ENCODE data around the gene CNTN1. TPM values are rescaled to one million over a fixed set of nuclear protein-coding genes. Genes with fewer than 3 reads are reported as not detected.

Gene CNTN1
- total and polyA plus RNA-seq, 2 donors = 63.4 to 67.0 TPM

DNA sequence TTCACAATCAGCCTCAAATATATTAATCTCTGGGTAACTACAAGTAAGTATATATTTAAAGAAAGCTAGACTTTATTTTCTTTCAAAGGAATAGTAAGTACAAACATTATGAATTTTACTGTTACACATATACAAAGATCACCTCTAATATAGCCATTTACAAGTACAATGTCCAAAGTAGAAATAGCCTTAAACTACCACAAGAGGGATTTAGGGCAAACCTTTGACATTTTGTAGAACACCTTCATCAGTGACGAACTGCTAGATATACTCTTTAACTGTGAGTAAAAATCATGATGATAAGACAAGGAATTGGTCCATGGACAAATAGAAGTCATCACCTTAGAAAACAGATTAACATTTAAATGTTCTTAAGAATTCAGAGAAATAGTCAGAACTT, 69.8 kb downstream of the CNTN1 start:
- Histone ChIP-seq H3K36me3 (ENCODE audit: insufficient read depth) (no peaks in the 10 kb centered on the region), H3K27ac (ENCODE audit: low read depth) (no peak overlapping the region), H3K4me3 (ENCODE audit: low read depth, low read length) (no peak overlapping the region), H3K4me1 (ENCODE audit: insufficient read depth) (no peaks in the 10 kb centered on the region)
- 89% methylated on average over 1 of the region's 1 CpG for WGBS
- DNase-seq (ENCODE audit: extremely low spot score) = no peak

- 70% methylated on average over 8 of the region's 8 CpGs for WGBS
- H3K27ac ChIP-seq (ENCODE audit: low read depth) = peak overlapping the region; percentile 60
- H3K4me3 ChIP-seq (ENCODE audit: low read depth, low read length) = no peak overlapping the region
- H3K36me3 ChIP-seq (ENCODE audit: insufficient read depth) = no peaks in the 10 kb centered on the region
- no peaks in the 10 kb centered on the region for H3K4me1 ChIP-seq (ENCODE audit: insufficient read depth)
- DNase-seq (ENCODE audit: extremely low spot score) = no peak
Measured at GRCh38 chr12:40768125-40768864, 76.1 kb downstream of the CNTN1 start.

- DNase-seq (ENCODE audit: extremely low spot score) = no peak
- WGBS = 45% methylated on average over 2 of the region's 2 CpGs
- Histone ChIP-seq H3K36me3 (ENCODE audit: insufficient read depth) (no peaks in the 10 kb centered on the region), H3K4me1 (ENCODE audit: insufficient read depth) (no peaks in the 10 kb centered on the region), H3K4me3 (ENCODE audit: low read depth, low read length) (no peak overlapping the region), H3K27ac (ENCODE audit: low read depth) (no peak overlapping the region)
Measured at GRCh38 chr12:40769846-40770245, 77.6 kb downstream of the CNTN1 start.

GRCh38 chr12:40770781-40771180, 78.5 kb downstream of the CNTN1 start:
- Histone ChIP-seq H3K4me1 (ENCODE audit: insufficient read depth) (no peaks in the 10 kb centered on the region), H3K4me3 (ENCODE audit: low read depth, low read length) (no peak overlapping the region), H3K36me3 (ENCODE audit: insufficient read depth) (no peaks in the 10 kb centered on the region), H3K27ac (ENCODE audit: low read depth) (no peak overlapping the region)
- WGBS = 71% methylated on average over 2 of the region's 2 CpGs
- DNase-seq (ENCODE audit: extremely low spot score) = no peak

GRCh38 chr12:40775661-40776060, 83.4 kb downstream of the CNTN1 start:
- H3K27ac ChIP-seq (ENCODE audit: low read depth) = no peak overlapping the region
- 78% methylated on average over 2 of the region's 2 CpGs for WGBS

DNA sequence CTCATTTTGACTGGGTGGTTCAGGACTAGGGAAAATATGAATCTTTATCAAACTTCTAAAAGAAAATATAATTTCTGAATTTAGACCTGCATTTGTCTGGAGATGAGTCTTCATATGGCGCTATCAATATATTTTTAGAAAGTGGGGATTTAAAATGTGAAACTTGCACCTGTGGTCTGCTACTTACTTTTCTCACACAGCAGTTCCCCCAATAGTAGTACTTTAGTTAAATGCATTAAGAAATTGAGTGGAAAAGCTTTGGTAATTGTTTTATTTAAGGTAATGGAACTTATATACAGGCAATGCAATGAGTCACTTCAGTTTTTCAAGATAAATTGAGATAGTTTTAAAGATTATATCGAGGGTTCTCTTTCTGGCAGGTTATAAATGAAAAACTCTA, 91.9 kb downstream of the CNTN1 start:
- Histone ChIP-seq H3K4me1 (ENCODE audit: insufficient read depth) (no peaks in the 10 kb centered on the region), H3K36me3 (ENCODE audit: insufficient read depth) (no peaks in the 10 kb centered on the region), H3K4me3 (ENCODE audit: low read depth, low read length) (no peak overlapping the region), H3K27ac (ENCODE audit: low read depth) (no peak overlapping the region)
- WGBS = 84% methylated on average over 2 of the region's 2 CpGs
- DNase-seq (ENCODE audit: extremely low spot score) = no peak

More at GRCh38 chr12:40775661-40776060, 83.4 kb downstream of the CNTN1 start:
- Histone ChIP-seq H3K36me3 (ENCODE audit: insufficient read depth) (no peaks in the 10 kb centered on the region), H3K4me3 (ENCODE audit: low read depth, low read length) (no peak overlapping the region), H3K4me1 (ENCODE audit: insufficient read depth) (no peaks in the 10 kb centered on the region)
- no peak for DNase-seq (ENCODE audit: extremely low spot score)

DNA sequence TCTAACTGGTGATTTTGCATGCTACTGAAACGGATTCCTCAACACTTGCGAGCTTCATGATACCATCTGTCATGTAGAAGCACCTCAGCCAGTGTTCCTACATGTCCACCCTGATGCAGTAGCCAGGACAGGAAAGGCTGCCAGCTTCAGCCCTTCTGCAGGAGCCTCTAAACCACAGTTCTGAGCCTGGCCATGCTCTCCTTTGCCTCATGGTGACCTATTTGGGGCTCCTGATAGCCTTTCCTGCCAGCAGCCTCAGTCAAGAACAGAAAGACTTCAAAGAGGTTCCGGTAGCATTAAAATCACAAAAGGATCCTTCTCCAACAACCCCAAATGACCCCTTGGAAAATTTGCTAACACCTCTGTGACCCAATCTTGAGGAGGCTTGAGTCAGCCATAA, 96.0 kb downstream of the CNTN1 start:
- no peak overlapping the region for H3K4me3 ChIP-seq (ENCODE audit: low read depth, low read length)
- WGBS = 81% methylated on average over 3 of the region's 3 CpGs
- H3K36me3 ChIP-seq (ENCODE audit: insufficient read depth) = no peaks in the 10 kb centered on the region
- no peaks in the 10 kb centered on the region for H3K4me1 ChIP-seq (ENCODE audit: insufficient read depth)
- no peak overlapping the region for H3K27ac ChIP-seq (ENCODE audit: low read depth)
- DNase-seq (ENCODE audit: extremely low spot score) = no peak

DNA sequence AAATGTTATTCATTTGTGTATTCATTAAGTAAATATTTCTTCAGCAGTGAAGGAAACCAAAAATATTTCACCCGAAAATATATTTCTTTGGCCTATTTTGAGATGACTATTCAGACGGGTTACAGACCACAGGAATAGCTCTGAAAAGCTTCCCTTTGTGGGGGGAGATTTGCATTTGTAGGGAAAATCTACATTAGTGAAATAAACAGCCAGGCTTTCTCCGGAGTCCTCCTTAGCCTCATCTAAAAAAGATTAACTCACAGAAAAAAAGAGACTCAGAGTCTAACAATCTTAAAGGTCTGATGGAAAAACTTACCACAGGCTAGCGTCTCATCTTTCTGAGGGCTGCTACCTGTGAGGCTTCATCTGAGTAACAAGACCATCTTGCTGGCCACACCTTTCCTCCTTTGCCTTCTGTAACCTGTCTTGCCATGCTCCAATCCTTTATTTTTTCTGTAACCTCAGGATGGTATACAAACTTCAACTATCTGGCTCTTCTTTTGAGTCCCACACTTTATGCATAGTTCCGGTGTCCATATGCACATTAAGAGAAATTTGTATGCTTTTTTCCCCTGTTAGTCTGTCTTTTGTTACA, 100.7 kb downstream of the CNTN1 start:
- Histone ChIP-seq H3K4me3 (ENCODE audit: low read depth, low read length) (no peak overlapping the region), H3K4me1 (ENCODE audit: insufficient read depth) (no peaks in the 10 kb centered on the region), H3K36me3 (ENCODE audit: insufficient read depth) (no peaks in the 10 kb centered on the region), H3K27ac (ENCODE audit: low read depth) (no peak overlapping the region)
- WGBS = 25% methylated on average over 5 of the region's 5 CpGs
- DNase-seq (ENCODE audit: extremely low spot score) = no peak

- H3K27ac ChIP-seq (ENCODE audit: low read depth) = no peak overlapping the region
- H3K4me1 ChIP-seq (ENCODE audit: insufficient read depth) = no peaks in the 10 kb centered on the region
- no peaks in the 10 kb centered on the region for H3K36me3 ChIP-seq (ENCODE audit: insufficient read depth)
- WGBS = 55% methylated on average over 1 of the region's 1 CpG
- no peak for DNase-seq (ENCODE audit: extremely low spot score)
- H3K4me3 ChIP-seq (ENCODE audit: low read depth, low read length) = no peak overlapping the region
Measured at GRCh38 chr12:40793471-40793870, 101.2 kb downstream of the CNTN1 start.

DNA sequence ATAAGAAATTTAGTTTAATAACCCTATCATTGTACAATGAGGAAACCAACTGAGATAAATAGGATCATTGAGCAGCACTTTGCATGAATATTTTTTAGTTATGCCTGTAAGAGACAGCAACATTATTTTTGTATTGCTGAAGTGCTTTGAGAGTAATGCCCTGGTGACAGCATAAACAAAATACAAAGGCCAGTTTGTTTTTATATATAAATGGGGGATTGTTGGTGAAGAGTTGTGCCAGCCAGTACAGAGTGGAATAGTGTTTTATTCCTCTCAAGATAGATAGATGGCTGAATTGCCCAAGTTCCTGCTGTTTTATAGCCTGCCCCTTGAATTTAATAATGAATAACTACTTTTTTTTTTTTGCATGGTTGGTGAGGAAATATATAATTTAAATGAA, 101.8 kb downstream of the CNTN1 start:
- Histone ChIP-seq H3K4me1 (ENCODE audit: insufficient read depth) (no peaks in the 10 kb centered on the region), H3K4me3 (ENCODE audit: low read depth, low read length) (no peak overlapping the region), H3K27ac (ENCODE audit: low read depth) (no peak overlapping the region), H3K36me3 (ENCODE audit: insufficient read depth) (no peaks in the 10 kb centered on the region)
- no peak for DNase-seq (ENCODE audit: extremely low spot score)

GRCh38 chr12:40801082-40801481, 108.8 kb downstream of the CNTN1 start:
- Histone ChIP-seq H3K4me1 (ENCODE audit: insufficient read depth) (no peaks in the 10 kb centered on the region), H3K4me3 (ENCODE audit: low read depth, low read length) (no peak overlapping the region), H3K27ac (ENCODE audit: low read depth) (no peak overlapping the region), H3K36me3 (ENCODE audit: insufficient read depth) (no peaks in the 10 kb centered on the region)
- DNase-seq (ENCODE audit: extremely low spot score) = no peak
- 97% methylated on average over 2 of the region's 2 CpGs for WGBS

DNA sequence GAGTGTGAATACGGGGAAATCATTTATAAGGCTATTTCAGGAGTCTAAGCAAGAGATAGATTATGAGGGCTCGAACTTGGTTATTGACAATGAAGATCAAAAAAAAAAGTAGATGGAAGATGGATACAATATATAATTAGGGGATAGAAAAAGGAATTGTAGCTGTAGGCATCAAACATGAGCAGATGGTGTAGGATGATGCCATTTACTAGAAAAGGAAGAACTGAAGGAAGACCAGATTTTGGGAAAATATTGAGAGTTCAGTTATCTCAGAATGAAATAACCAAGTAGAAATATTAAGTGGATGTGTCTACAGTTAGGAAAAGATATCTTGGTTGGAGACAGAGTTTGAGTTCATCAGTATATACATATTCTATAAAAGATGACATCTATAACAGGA, 109.6 kb downstream of the CNTN1 start:
- 95% methylated on average over 2 of the region's 2 CpGs for WGBS
- DNase-seq (ENCODE audit: extremely low spot score) = no peak
- Histone ChIP-seq H3K36me3 (ENCODE audit: insufficient read depth) (no peaks in the 10 kb centered on the region), H3K4me1 (ENCODE audit: insufficient read depth) (no peaks in the 10 kb centered on the region), H3K4me3 (ENCODE audit: low read depth, low read length) (no peak overlapping the region), H3K27ac (ENCODE audit: low read depth) (no peak overlapping the region)

DNA sequence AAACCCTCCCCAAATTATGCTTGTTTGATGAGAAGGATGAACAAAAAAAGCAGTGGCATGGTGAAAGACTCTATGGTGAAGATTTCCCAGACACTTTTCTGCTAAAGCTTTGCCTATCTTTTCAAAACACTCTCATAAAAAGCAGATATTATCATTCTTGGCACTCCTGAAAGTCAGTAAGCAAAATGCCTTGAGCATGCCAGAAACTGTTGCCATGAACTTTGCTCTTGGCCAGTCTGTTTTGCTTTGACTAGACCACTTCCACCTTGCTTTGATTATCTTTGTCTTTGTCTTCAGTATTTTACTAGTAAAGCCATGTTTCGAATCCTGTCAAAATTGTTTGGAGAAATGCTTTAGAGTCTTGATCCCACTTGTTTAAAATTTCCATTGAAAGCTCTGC, 110.4 kb downstream of the CNTN1 start:
- WGBS = 23% methylated on average over 1 of the region's 1 CpG
- Histone ChIP-seq H3K4me1 (ENCODE audit: insufficient read depth) (no peaks in the 10 kb centered on the region), H3K36me3 (ENCODE audit: insufficient read depth) (no peaks in the 10 kb centered on the region), H3K4me3 (ENCODE audit: low read depth, low read length) (no peak overlapping the region), H3K27ac (ENCODE audit: low read depth) (no peak overlapping the region)
- DNase-seq (ENCODE audit: extremely low spot score) = no peak

DNA sequence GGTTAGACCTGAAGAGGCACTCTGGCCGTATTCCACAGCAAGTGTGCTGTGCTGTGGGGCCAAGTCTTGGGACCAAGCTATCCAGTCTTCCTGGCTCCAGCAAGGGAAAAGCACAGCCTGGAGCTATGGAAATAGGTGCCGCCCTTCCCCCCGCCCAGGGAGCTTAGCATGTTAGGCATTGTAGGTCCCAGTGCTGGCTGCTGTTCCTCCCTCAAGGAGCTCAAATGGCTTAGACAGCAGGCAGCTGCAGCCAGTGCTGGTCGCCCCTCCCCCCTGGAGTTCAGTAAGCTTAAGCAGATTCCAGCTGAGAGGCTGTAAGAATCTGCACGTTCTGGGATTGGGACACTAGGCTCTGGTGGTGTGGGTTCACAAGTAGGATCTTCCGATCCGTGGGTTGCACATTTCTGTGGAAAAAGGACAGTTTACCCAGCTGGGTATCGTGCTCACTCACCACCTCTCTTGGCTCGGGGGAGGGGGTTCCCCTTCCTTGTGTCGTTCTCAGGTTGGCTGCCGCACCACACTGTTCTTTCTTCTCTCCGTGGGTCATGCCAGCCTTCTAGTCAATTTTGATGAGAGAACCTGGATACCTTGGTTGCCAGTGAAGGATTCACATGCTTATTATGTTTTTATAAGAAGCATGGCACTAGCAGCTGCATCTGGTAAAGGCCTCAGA, 127.3 kb downstream of the CNTN1 start:
- Histone ChIP-seq H3K4me3 (ENCODE audit: low read depth, low read length) (no peak overlapping the region), H3K27ac (ENCODE audit: low read depth) (no peak overlapping the region), H3K4me1 (ENCODE audit: insufficient read depth) (no peaks in the 10 kb centered on the region), H3K36me3 (ENCODE audit: insufficient read depth) (no peaks in the 10 kb centered on the region)
- DNase-seq (ENCODE audit: extremely low spot score) = no peak
- 39% methylated on average over 12 of the region's 12 CpGs for WGBS
